Endothelial cell (in vitro differentiated cells): Measurements from ENCODE around the gene RASL11B. TPM values are rescaled to one million over a fixed set of nuclear protein-coding genes. Genes with fewer than 3 reads are reported as not detected.

Experiments
- DNase-seq: peaks from one replicate; pipeline ENCODE4 v3.0.0; 2021; ENCODE audit warnings: low spot score
- H3K27ac Mint-ChIP-seq: one replicate; pipeline ENCODE4 v1.8.0; 2021; ENCODE audit warnings: mixed read lengths, inconsistent platforms; ENCODE audit not compliant: unreplicated experiment
- H3K27me3 Mint-ChIP-seq: one replicate; pipeline ENCODE4 v1.8.0; 2021; ENCODE audit warnings: mild to moderate bottlenecking, moderate library complexity, mixed read lengths, inconsistent platforms; ENCODE audit not compliant: unreplicated experiment
- H3K36me3 Mint-ChIP-seq: one replicate; pipeline ENCODE4 v1.8.0; 2021; ENCODE audit warnings: mild to moderate bottlenecking, low read depth, mixed read lengths, inconsistent platforms; ENCODE audit not compliant: unreplicated experiment
- H3K4me1 Mint-ChIP-seq: one replicate; pipeline ENCODE4 v1.8.0; 2021; ENCODE audit warnings: mild to moderate bottlenecking, mixed read lengths, inconsistent platforms; ENCODE audit not compliant: unreplicated experiment
- H3K4me3 Mint-ChIP-seq: one replicate; pipeline ENCODE4 v1.8.0; 2021; ENCODE audit warnings: mild to moderate bottlenecking, mixed read lengths, inconsistent platforms; ENCODE audit not compliant: unreplicated experiment
- H3K9me3 Mint-ChIP-seq: one replicate; pipeline ENCODE4 v1.8.0; 2021; ENCODE audit warnings: mixed read lengths, inconsistent platforms; ENCODE audit not compliant: unreplicated experiment
- total RNA-seq: library from RNA; stranded (reverse); fragmentation: NEBNext Ultra II Directional; extraction: Animal tissue kit (Norgen Biotek cat#: 25700); gene quantifications from one replicate; pipeline ENCODE4 v1.2.1, GENCODE V29; 2021; ENCODE audit not compliant: unreplicated experiment
- TF ChIP-seq, protein P1 (sequence below): fragments of 200-600 bp; sonication (generic); IDR thresholded peaks from one replicate; pipeline ENCODE4 v1.5.0; 2021; ENCODE audit warnings: antibody characterized with exemption; ENCODE audit not compliant: unreplicated experiment

RASL11B gene
- total RNA-seq, 1 donor from 2014 or later, result 0.64 TPM

GRCh38 chr4:52844596-52844995 is 17.5 kb upstream of the RASL11B start:
- H3K9me3 Mint-ChIP-seq, result no peaks in the 10 kb centered on the region
- H3K36me3 Mint-ChIP-seq, result no peaks in the 10 kb centered on the region
- DNase-seq, result no peak
- H3K4me1 Mint-ChIP-seq, result peaks cover 13% of the 10 kb centered on the region
- TF ChIP-seq, protein P1, sequence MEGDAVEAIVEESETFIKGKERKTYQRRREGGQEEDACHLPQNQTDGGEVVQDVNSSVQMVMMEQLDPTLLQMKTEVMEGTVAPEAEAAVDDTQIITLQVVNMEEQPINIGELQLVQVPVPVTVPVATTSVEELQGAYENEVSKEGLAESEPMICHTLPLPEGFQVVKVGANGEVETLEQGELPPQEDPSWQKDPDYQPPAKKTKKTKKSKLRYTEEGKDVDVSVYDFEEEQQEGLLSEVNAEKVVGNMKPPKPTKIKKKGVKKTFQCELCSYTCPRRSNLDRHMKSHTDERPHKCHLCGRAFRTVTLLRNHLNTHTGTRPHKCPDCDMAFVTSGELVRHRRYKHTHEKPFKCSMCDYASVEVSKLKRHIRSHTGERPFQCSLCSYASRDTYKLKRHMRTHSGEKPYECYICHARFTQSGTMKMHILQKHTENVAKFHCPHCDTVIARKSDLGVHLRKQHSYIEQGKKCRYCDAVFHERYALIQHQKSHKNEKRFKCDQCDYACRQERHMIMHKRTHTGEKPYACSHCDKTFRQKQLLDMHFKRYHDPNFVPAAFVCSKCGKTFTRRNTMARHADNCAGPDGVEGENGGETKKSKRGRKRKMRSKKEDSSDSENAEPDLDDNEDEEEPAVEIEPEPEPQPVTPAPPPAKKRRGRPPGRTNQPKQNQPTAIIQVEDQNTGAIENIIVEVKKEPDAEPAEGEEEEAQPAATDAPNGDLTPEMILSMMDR, result no peak
- no peak overlapping the region for H3K4me3 Mint-ChIP-seq
- no peak overlapping the region for H3K27ac Mint-ChIP-seq
- peaks cover 3% of the 10 kb centered on the region for H3K27me3 Mint-ChIP-seq

- TF ChIP-seq, protein P1, result no peak
- DNase-seq, result no peak
- Mint-ChIP-seq H3K27ac (no peak overlapping the region), H3K27me3 (peaks cover 3% of the 10 kb centered on the region), H3K9me3 (no peaks in the 10 kb centered on the region), H3K4me3 (no peak overlapping the region), H3K4me1 (peaks cover 13% of the 10 kb centered on the region), H3K36me3 (no peaks in the 10 kb centered on the region)
These were observed 15.6 kb upstream of the RASL11B start for GRCh38 chr4:52846502-52846901.

- H3K27me3 Mint-ChIP-seq, result peaks cover under 1% of the 10 kb centered on the region
- no peak overlapping the region for H3K4me3 Mint-ChIP-seq
- no peak for DNase-seq
- TF ChIP-seq, protein P1, result no peak
- peaks cover 8% of the 10 kb centered on the region for H3K4me1 Mint-ChIP-seq
- H3K9me3 Mint-ChIP-seq, result no peaks in the 10 kb centered on the region
- H3K27ac Mint-ChIP-seq, result no peak overlapping the region
- H3K36me3 Mint-ChIP-seq, result no peaks in the 10 kb centered on the region
These were observed 13.9 kb upstream of the RASL11B start for GRCh38 chr4:52848254-52848653.

DNA sequence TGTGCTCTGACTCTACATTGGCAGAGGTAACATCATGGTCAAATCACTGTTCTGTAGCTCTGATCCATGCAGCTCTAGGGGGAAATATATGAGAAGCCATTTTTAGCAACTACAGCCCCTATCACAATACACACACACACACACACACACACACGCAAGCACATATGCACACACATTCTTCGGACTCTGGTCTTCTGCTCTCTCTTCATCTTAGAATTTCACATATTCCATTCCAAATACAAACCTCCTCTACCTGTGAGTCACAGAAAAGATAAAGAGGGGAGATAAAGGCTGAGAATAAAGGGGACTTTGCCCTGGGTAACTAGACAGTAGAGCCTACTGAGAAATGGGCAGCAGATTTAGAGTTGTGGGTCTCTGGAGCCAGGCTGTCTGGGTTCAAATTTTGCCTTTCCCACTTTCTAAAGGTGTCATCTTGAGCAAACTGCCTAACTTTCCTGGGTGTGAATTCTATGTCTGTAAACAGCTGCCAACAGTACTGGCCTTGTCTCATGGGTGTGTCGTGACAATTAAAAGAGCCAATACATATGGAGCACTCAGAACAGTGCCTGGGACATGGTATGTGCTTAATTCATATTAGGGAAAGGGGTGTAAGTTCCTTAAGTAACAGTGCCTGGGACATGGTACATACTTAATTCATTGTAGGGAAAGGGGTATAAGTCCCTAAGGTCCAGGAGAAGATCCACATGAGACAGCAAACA is 11.6 kb upstream of the RASL11B start:
- TF ChIP-seq, protein P1, result no peak
- Mint-ChIP-seq H3K9me3 (no peaks in the 10 kb centered on the region), H3K27ac (no peak overlapping the region), H3K27me3 (no peaks in the 10 kb centered on the region), H3K4me3 (no peak overlapping the region), H3K4me1 (no peaks in the 10 kb centered on the region), H3K36me3 (no peaks in the 10 kb centered on the region)
- DNase-seq, result no peak

DNA sequence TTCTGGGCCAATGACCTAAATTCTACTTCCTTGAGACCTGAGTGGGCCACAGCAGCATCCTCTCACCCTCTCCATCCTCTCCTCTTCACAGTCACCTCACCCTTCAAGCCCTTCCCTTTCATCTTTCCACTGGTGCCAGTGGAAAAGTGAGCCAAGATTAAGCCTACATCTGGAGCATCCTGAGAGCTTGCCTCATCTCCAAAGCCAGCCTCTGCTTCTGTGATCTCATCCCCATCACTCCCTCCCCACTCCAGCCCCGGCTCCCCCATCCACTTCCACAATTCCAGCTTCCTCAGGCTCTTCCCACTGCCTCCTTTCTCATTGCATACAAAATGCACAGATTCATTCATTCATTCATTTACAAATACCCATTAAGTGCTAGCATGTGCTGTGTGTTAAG is 10.1 kb upstream of the RASL11B start:
- Mint-ChIP-seq H3K9me3 (no peaks in the 10 kb centered on the region), H3K4me3 (no peak overlapping the region), H3K27ac (no peak overlapping the region), H3K36me3 (no peaks in the 10 kb centered on the region), H3K4me1 (no peaks in the 10 kb centered on the region), H3K27me3 (no peaks in the 10 kb centered on the region)
- TF ChIP-seq, protein P1, result no peak
- no peak for DNase-seq
